B cell (primary cell): ENCODE data around the gene FIGNL2. TPM values are rescaled to one million over a fixed set of nuclear protein-coding genes. Genes with fewer than 3 reads are reported as not detected.

Experiments
- ATAC-seq: fragments of 200-7000 bp; cut with Tn5 transposase; one replicate; pipeline ENCODE4 v1.10.0; 2021; ENCODE audit warnings: low read depth, mild to moderate bottlenecking, moderate number of reproducible peaks, moderate library complexity
- CTCF ChIA-PET: fragments of 350-600 bp; sonication (Branson Sonifier 250); formaldehyde crosslinking; loops from one replicate; lab custom pipeline; 2021; ENCODE audit warnings: antibody characterized with exemption, inconsistent platforms; lab: Charles Lee
- POLR2A ChIA-PET: fragments of 350-600 bp; sonication (Branson Sonifier 250); formaldehyde crosslinking; loops from one replicate; lab custom pipeline; 2021; ENCODE audit warnings: antibody characterized with exemption; lab: Charles Lee
- DNase-seq: peaks from one replicate; pipeline ENCODE4 v3.0.0; 2013
- H2AFZ ChIP-seq: 2 replicates; pipeline ENCODE4 v1.6.1; 2012; ENCODE audit warnings: mild to moderate bottlenecking, low read depth, low read length; ENCODE audit not compliant: insufficient read depth, poor library complexity, severe bottlenecking
- H3K27ac ChIP-seq, 2 donors: 1 replicate in 1 of 2; 2 replicates in 1 of 2; pipeline ENCODE4 v1.5.1; 2012 to 2013; ENCODE audit warnings: low read length in 2 of 2, mild to moderate bottlenecking in 2 of 2, moderate library complexity in 1 of 2
- H3K27me3 ChIP-seq, 4 experiments: fragments of 200-600 bp in 1 of 4; sonication (generic) in 1 of 4; replicated peaks in 1 of 4; 1 replicate in 2 of 4; 2 replicates in 2 of 4; pipeline versions ENCODE4 v1.6.1 to v1.7.0; 2013 to 2016; ENCODE audit warnings: low read length in 3 of 4, mild to moderate bottlenecking in 2 of 4, mixed read lengths in 1 of 4, moderate library complexity in 1 of 4; ENCODE audit not compliant: insufficient read depth in 4 of 4, control insufficient read depth in 3 of 4; ENCODE audit errors: control extremely low read depth in 1 of 4
- H3K36me3 ChIP-seq, 2 experiments: replicated peaks in 1 of 2; 1 replicate in 1 of 2; 2 replicates in 1 of 2; pipeline versions ENCODE4 v1.6.1 to v1.7.1; 2013; ENCODE audit warnings: low read length in 1 of 2; ENCODE audit not compliant: insufficient read depth in 2 of 2, control insufficient read depth in 1 of 2; ENCODE audit errors: control extremely low read depth in 1 of 2, extremely low read depth in 1 of 2
- H3K4me1 ChIP-seq, 2 donors: fragments of 200-600 bp in 1 of 2; sonication (generic) in 1 of 2; 1 replicate in 1 of 2; 2 replicates in 1 of 2; pipeline versions ENCODE4 v1.5.1 to v1.6.1; 2013 to 2017; ENCODE audit warnings: low read length in 2 of 2; ENCODE audit not compliant: control insufficient read depth in 2 of 2, insufficient read depth in 2 of 2
- H3K4me2 ChIP-seq: replicated peaks from 2 replicates; pipeline ENCODE3; 2012; ENCODE audit warnings: mild to moderate bottlenecking, low read depth, low read length; ENCODE audit not compliant: poor library complexity, severe bottlenecking
- H3K4me3 ChIP-seq, 5 experiments: fragments of 200-600 bp in 1 of 5; sonication (generic) in 1 of 5; 1 replicate in 3 of 5; 2 replicates in 2 of 5; pipeline versions ENCODE4 v1.5.1 to v1.7.0; 2011 to 2016; ENCODE audit warnings: low read length in 4 of 5, mild to moderate bottlenecking in 4 of 5, low read depth in 2 of 5, control low read depth in 1 of 5, moderate library complexity in 1 of 5; ENCODE audit not compliant: insufficient read depth in 1 of 5; ENCODE audit errors: control extremely low read depth in 1 of 5, extremely low read depth in 1 of 5
- H3K79me2 ChIP-seq: fragments of 200-600 bp; sonication (generic); one replicate; pipeline ENCODE4 v1.6.0; 2016; ENCODE audit warnings: low read length; ENCODE audit not compliant: control insufficient read depth, insufficient read depth
- H3K9ac ChIP-seq: fragments of 200-600 bp; sonication (generic); 2 replicates; pipeline ENCODE4 v1.6.1; 2017; ENCODE audit warnings: mild to moderate bottlenecking, low read length, moderate library complexity
- H3K9me3 ChIP-seq, 3 donors: one replicate each; pipeline versions ENCODE4 v1.6.1 to v1.7.1; 2013; ENCODE audit warnings: low read length in 2 of 3; ENCODE audit not compliant: control insufficient read depth in 2 of 3, insufficient read depth in 1 of 3; ENCODE audit errors: control extremely low read depth in 1 of 3
- H4K20me1 ChIP-seq: 2 replicates; pipeline ENCODE4 v1.6.0; 2012; ENCODE audit warnings: mild to moderate bottlenecking, low read length; ENCODE audit not compliant: insufficient read depth, control insufficient read depth, poor library complexity, severe bottlenecking
- H3K27ac Mint-ChIP-seq: one replicate; pipeline ENCODE4 v1.8.0; 2021; ENCODE audit warnings: mixed read lengths
- H3K27me3 Mint-ChIP-seq: one replicate; pipeline ENCODE4 v1.8.0; 2021; ENCODE audit warnings: mixed read lengths
- H3K4me1 Mint-ChIP-seq: one replicate; pipeline ENCODE4 v1.8.0; 2021; ENCODE audit warnings: mixed read lengths
- H3K4me3 Mint-ChIP-seq: one replicate; pipeline ENCODE4 v1.8.0; 2021; ENCODE audit warnings: mixed read lengths
- H3K9me3 Mint-ChIP-seq: one replicate; pipeline ENCODE4 v1.8.0; 2022; ENCODE audit warnings: mixed read lengths; ENCODE audit not compliant: insufficient read depth
- EZH2 ChIP-seq: IDR thresholded peaks from 2 replicates; pipeline ENCODE4 v1.6.1; 2012; ENCODE audit warnings: borderline replicate concordance, low read depth, mild to moderate bottlenecking, moderate library complexity, low read length; ENCODE audit not compliant: insufficient read depth, poor library complexity, severe bottlenecking
- WGBS: methylation state at CpG from one replicate; pipeline ENCODE4 v1.1.5; 2013; ENCODE audit warnings: missing lambda C conversion rate; ENCODE audit not compliant: insufficient coverage; 5-methylcytosine and 5-hydroxymethylcytosine counted together
- intact Hi-C: fragments of 100-400 bp; cut with micrococcal nuclease; formaldehyde crosslinking; loops from one replicate; pipeline ENCODE4 v1.10.0; 2022
- polyA plus RNA-seq: library from polyadenylated mRNA; depleted of rRNA; stranded (reverse); fragments of >200 nt; gene quantifications from 2 replicates; pipeline ENCODE4 v1.2.3, GENCODE V29; 2012
- total RNA-seq, 2 donors: library from RNA; stranded (reverse); fragments of 120-200 nt in 1 of 2; gene quantifications; 1 replicate in 1 of 2; 2 replicates in 1 of 2; pipeline versions ENCODE4 v1.2.3 to v1.2.4, GENCODE V29; 2013 to 2022
- TF ChIP-seq, protein P1 (sequence below): fragments of 200-600 bp; IDR thresholded peaks from one replicate; pipeline ENCODE4 v1.8.0; 2022; ENCODE audit warnings: antibody characterized with exemption, mild to moderate bottlenecking

Gene FIGNL2
- total and polyA plus RNA-seq, 2 donors (not counting 1 experiment from before 2014, with no cell fraction given), result 0.16 to 0.79 TPM

DNA sequence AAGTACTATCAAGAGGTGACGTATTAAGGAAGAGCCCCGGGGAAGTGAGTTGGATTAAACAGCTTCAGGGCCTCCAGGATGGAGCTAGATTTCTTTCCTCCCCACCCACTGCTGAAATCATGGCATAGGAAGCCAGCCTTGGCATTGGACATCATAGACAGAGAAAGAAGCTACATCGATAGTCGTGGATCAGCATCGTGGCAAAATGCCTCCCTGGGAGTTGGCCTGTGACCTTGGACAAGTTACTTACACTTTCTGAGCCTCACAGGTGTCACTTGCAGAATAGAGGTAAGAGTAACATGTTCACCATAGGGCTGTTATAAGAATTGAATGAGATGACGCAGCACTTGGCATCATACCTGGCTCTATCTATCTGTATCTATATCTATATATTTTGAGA is 45.3 kb upstream of the FIGNL2 start:
- no peak overlapping the region for H3K9ac ChIP-seq
- POLR2A ChIA-PET, result no interaction called here

DNA sequence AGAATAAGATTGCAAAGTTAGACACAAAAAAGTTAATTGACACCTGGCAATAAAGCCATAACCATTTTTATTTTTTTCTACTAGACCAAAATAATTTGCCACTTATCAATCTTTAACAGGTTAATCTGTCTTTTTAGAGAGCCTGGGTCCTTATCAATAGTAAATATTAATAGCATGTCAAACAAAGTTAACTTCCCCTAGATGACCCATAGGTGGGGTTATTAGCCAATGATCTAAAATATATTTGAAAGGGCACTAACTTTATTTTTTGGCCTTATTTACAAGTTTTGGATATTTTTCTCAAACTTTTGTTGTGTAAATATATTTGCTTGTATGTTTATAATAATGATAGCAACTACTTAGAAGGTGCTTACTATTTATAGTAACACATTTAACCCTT is 43.3 kb upstream of the FIGNL2 start:
- Mint-ChIP-seq H3K4me1 (no peaks in the 10 kb centered on the region), H3K27ac (no peak overlapping the region)
- DNase-seq, result no peak

More for the DNA sequence above, 45.3 kb upstream of the FIGNL2 start:
- Mint-ChIP-seq H3K9me3 (no peaks in the 10 kb centered on the region), H3K4me3 (no peak overlapping the region), H3K27me3 (peaks cover 18% of the 10 kb centered on the region), H3K4me1 (no peaks in the 10 kb centered on the region), H3K27ac (no peak overlapping the region)
- Histone ChIP-seq H3K9me3 (no peaks in the 10 kb centered on the region), H4K20me1 (no peaks in the 10 kb centered on the region), H3K4me1 (no peaks in the 10 kb centered on the region), H3K79me2 (no peaks in the 10 kb centered on the region), H3K27me3 (peaks cover 0 to 16% (median 0%) of the 10 kb centered on the region in 4 experiments), H3K27ac (no peak overlapping the region), H3K36me3 (no peaks in the 10 kb centered on the region), H3K4me3 (no peak overlapping the region), H3K4me2 (no peak overlapping the region), H2AFZ (no peak overlapping the region)
- DNase-seq, result no peak
- intact Hi-C loops, result no loop called here
- TF ChIP-seq, protein P1, sequence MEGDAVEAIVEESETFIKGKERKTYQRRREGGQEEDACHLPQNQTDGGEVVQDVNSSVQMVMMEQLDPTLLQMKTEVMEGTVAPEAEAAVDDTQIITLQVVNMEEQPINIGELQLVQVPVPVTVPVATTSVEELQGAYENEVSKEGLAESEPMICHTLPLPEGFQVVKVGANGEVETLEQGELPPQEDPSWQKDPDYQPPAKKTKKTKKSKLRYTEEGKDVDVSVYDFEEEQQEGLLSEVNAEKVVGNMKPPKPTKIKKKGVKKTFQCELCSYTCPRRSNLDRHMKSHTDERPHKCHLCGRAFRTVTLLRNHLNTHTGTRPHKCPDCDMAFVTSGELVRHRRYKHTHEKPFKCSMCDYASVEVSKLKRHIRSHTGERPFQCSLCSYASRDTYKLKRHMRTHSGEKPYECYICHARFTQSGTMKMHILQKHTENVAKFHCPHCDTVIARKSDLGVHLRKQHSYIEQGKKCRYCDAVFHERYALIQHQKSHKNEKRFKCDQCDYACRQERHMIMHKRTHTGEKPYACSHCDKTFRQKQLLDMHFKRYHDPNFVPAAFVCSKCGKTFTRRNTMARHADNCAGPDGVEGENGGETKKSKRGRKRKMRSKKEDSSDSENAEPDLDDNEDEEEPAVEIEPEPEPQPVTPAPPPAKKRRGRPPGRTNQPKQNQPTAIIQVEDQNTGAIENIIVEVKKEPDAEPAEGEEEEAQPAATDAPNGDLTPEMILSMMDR, result no peak
- no peak for TF ChIP-seq EZH2
- no peak for ATAC-seq
- 90% methylated on average over 2 of the region's 6 CpGs for WGBS
- CTCF ChIA-PET, result interaction anchor here (0.8 to 3.4 kb wide), 5 partner anchors 18 to 132 kb away, joined by 3 to 17 read pairs (median 5); no protein-coding TSS in a partner anchor

More for the DNA sequence above, 43.3 kb upstream of the FIGNL2 start:
- ChIA-PET CTCF (interaction anchor here (1.2 to 3.4 kb wide), 3 partner anchors 16 to 89 kb away, joined by 4 to 17 read pairs (median 6); no protein-coding TSS in a partner anchor), POLR2A (no interaction called here)
- no peak overlapping the region for H3K27ac ChIP-seq
- peaks cover 0 to 7% of the 10 kb centered on the region in 2 donors for H3K4me1 ChIP-seq
- TF ChIP-seq, protein P1, result peak; percentile 44
- no peak for TF ChIP-seq EZH2
- no peaks in the 10 kb centered on the region for H3K79me2 ChIP-seq
- H3K36me3 ChIP-seq, result no peaks in the 10 kb centered on the region
- H3K4me2 ChIP-seq, result no peak overlapping the region
- no peak for ATAC-seq
- no peaks in the 10 kb centered on the region for H4K20me1 ChIP-seq
- H3K27me3 Mint-ChIP-seq, result peaks cover 11% of the 10 kb centered on the region
- H3K27me3 ChIP-seq, result peaks cover 0 to 15% (median 0%) of the 10 kb centered on the region in 4 experiments
- intact Hi-C loops, result loop anchor here (1.0 kb wide), 1 partner anchor 88 kb away; no protein-coding TSS in a partner anchor
- no peak overlapping the region for H3K4me3 ChIP-seq
- no peak overlapping the region for H3K4me3 Mint-ChIP-seq
- H3K9ac ChIP-seq, result no peak overlapping the region
- H2AFZ ChIP-seq, result no peak overlapping the region
- no peaks in the 10 kb centered on the region for H3K9me3 Mint-ChIP-seq
- H3K9me3 ChIP-seq, result peaks cover 0 to 9% (median 0%) of the 10 kb centered on the region in 3 donors
